ENCODE measurements around the gene UBE2E1.

- TF ChIP-seq EZH2phosphoT487 (IDR thresholded peaks at IDR 0.05; ENCODE audit: unreplicated experiment) (no peak), CTCF (conservative IDR thresholded peaks at IDR 0.05; ENCODE audit: low read depth in 2 of 2) (no peak), REST (IDR thresholded peaks at IDR 0.05; ENCODE audit: unreplicated experiment) (no peak), EZH2 (IDR thresholded peaks at IDR 0.05; ENCODE audit: low read depth, unreplicated experiment) (no peak), CREB1 (CRISPR knock-in tag; IDR thresholded peaks at IDR 0.05; ENCODE audit: low read depth) (no peak), POLR2AphosphoS5 (IDR thresholded peaks at IDR 0.05; ENCODE audit: low read depth) (no peak), JUNB (IDR thresholded peaks at IDR 0.05; ENCODE audit: unreplicated experiment) (no peak), STAT1 (IDR thresholded peaks at IDR 0.05; ENCODE audit: unreplicated experiment) (no peak), NANOG (IDR thresholded peaks at IDR 0.05; ENCODE audit: borderline replicate concordance) (no peak), ZNF331 (CRISPR knock-in tag; IDR thresholded peaks at IDR 0.05; ENCODE audit: low read depth) (no peak), ZNF114 (CRISPR knock-in tag; IDR thresholded peaks at IDR 0.05) (no peak)
- TF ChIP-seq, protein P1, sequence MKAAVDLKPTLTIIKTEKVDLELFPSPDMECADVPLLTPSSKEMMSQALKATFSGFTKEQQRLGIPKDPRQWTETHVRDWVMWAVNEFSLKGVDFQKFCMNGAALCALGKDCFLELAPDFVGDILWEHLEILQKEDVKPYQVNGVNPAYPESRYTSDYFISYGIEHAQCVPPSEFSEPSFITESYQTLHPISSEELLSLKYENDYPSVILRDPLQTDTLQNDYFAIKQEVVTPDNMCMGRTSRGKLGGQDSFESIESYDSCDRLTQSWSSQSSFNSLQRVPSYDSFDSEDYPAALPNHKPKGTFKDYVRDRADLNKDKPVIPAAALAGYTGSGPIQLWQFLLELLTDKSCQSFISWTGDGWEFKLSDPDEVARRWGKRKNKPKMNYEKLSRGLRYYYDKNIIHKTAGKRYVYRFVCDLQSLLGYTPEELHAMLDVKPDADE (IDR thresholded peaks at IDR 0.05): no peak
- TF ChIP-seq, protein P2, sequence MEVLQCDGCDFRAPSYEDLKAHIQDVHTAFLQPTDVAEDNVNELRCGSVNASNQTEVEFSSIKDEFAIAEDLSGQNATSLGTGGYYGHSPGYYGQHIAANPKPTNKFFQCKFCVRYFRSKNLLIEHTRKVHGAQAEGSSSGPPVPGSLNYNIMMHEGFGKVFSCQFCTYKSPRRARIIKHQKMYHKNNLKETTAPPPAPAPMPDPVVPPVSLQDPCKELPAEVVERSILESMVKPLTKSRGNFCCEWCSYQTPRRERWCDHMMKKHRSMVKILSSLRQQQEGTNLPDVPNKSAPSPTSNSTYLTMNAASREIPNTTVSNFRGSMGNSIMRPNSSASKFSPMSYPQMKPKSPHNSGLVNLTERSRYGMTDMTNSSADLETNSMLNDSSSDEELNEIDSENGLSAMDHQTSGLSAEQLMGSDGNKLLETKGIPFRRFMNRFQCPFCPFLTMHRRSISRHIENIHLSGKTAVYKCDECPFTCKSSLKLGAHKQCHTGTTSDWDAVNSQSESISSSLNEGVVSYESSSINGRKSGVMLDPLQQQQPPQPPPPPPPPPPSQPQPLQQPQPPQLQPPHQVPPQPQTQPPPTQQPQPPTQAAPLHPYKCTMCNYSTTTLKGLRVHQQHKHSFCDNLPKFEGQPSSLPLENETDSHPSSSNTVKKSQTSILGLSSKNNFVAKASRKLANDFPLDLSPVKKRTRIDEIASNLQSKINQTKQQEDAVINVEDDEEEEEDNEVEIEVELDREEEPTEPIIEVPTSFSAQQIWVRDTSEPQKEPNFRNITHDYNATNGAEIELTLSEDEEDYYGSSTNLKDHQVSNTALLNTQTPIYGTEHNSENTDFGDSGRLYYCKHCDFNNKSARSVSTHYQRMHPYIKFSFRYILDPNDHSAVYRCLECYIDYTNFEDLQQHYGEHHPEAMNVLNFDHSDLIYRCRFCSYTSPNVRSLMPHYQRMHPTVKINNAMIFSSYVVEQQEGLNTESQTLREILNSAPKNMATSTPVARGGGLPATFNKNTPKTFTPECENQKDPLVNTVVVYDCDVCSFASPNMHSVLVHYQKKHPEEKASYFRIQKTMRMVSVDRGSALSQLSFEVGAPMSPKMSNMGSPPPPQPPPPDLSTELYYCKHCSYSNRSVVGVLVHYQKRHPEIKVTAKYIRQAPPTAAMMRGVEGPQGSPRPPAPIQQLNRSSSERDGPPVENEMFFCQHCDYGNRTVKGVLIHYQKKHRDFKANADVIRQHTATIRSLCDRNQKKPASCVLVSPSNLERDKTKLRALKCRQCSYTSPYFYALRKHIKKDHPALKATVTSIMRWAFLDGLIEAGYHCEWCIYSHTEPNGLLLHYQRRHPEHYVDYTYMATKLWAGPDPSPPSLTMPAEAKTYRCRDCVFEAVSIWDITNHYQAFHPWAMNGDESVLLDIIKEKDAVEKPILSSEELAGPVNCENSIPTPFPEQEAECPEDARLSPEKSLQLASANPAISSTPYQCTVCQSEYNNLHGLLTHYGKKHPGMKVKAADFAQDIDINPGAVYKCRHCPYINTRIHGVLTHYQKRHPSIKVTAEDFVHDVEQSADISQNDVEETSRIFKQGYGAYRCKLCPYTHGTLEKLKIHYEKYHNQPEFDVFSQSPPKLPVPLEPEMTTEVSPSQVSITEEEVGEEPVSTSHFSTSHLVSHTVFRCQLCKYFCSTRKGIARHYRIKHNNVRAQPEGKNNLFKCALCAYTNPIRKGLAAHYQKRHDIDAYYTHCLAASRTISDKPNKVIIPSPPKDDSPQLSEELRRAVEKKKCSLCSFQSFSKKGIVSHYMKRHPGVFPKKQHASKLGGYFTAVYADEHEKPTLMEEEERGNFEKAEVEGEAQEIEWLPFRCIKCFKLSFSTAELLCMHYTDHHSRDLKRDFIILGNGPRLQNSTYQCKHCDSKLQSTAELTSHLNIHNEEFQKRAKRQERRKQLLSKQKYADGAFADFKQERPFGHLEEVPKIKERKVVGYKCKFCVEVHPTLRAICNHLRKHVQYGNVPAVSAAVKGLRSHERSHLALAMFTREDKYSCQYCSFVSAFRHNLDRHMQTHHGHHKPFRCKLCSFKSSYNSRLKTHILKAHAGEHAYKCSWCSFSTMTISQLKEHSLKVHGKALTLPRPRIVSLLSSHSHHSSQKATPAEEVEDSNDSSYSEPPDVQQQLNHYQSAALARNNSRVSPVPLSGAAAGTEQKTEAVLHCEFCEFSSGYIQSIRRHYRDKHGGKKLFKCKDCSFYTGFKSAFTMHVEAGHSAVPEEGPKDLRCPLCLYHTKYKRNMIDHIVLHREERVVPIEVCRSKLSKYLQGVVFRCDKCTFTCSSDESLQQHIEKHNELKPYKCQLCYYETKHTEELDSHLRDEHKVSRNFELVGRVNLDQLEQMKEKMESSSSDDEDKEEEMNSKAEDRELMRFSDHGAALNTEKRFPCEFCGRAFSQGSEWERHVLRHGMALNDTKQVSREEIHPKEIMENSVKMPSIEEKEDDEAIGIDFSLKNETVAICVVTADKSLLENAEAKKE (CRISPR knock-in tag; IDR thresholded peaks at IDR 0.05): no peak
These were observed 44.8 kb upstream of the UBE2E1 start for GRCh38 chr3:23760871-23761373.

Measured in GM23338 (cell line).